Measurements from ENCODE around the gene MRTFA.
"Not testable (repeated sequence)": the region's sequence is repeated elsewhere in the genome, so short reads cannot be mapped to it uniquely, and the experiment has no call there.

The MRTFA gene

GRCh38 chr22:40554023-40554422 lies 82.5 kb downstream of the MRTFA start:
- DNase-seq (ENCODE audit: low read depth in 2 of 2), result not testable (repeated sequence)

DNA sequence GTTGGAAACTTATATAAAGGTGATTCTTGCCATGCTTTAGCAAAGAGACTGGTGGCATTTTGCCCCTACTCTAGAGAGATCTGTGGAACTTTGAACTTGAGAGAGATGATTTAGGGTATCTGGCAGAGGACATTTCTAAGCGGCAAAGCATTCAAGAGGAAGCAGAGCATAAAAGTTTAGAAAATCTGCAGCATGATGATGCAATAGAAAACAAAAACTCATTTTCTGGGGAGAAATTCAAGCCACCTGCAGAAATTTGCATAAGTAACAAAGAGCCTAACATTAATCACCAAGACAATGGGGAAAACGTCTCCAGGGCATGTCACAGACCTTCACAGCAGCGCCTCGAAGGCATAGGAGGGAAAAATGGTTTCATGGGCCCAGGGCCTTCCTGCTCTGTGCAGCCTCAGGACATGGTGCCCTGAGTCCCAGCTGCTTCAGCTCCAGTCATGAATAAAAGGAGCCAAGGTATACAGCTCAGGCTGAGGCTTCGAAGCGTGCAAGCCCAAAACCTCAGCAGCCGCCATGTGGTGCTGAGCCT lies 83.4 kb downstream of the MRTFA start:
- no peak for DNase-seq (ENCODE audit: low read depth in 2 of 2)

- DNase-seq (ENCODE audit: low read depth in 2 of 2), result no peak
Observed at GRCh38 chr22:40552070-40552469, 84.4 kb downstream of the MRTFA start.

DNA sequence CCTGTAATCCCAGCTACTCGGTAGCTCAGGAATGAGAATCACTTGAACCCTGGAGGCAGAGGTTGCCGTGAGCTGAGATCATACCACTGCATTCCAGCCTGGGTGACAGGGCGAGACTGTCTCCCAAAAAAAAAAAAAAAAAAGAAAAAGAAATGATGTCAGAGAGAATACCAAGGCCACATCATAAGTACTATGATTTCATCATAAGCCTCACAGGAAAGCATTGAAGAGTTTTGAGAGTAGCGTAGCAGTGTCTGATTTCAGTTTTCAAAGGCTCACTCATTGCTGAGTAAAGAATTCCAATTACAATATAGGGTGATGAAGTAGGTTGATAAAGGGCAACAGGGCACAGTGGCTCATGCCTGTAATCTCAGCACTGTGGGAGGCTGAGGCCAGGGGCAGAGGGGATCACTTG lies 88.8 kb downstream of the MRTFA start:
- DNase-seq (ENCODE audit: low read depth in 2 of 2), result no peak

DNA sequence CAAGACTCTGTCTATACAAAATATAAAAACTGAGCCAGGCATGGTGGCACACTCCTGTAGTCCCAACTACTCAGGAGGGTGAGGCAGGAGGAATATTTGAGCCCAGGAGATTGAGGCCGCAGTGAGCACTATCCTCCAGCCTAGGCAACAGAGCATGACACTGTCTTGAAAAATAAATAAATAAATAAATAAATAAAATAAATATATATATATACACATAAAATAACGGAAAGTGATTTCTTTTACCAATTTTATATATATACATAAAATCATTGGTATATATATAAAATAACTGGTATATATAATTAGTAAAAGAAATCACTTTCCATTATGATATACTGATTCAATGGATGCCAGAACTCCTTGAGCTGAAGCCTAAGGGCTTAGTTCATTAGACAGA lies 91.8 kb downstream of the MRTFA start:
- no peak for DNase-seq (ENCODE audit: low read depth in 2 of 2)

DNA sequence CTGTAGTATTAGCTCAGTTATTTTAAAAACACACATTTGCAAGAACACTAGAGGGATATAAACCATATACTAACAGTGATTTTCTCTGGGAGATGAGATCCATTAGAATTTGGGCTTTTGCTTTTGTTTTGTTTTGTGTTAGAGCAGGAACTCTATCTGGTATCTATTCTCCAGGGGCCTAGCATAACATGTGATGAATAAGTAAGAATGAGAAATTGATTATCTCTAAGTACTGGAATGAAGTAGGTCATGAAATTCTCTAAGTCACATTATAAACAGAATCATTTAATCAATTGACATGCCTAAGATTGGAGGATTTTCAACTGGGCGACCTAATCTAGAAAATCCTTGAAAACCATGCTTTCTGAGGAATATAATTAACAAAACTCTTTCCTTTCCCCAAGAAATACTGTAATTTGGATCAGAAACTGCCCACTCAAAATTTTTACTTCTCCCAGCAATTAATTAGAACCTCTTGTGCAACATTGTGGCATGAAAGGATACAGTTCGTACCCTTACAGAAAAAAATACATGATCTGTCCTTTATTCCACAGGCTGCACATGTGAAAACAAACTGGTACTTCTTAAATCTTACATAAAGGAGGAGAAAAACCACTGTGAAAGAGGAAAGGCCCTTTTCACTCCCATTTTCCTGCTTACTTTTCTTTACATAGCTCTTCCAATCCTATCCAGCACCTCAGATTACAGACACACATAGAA lies 93.5 kb downstream of the MRTFA start:
- no peak for DNase-seq (ENCODE audit: low read depth in 2 of 2)

DNA sequence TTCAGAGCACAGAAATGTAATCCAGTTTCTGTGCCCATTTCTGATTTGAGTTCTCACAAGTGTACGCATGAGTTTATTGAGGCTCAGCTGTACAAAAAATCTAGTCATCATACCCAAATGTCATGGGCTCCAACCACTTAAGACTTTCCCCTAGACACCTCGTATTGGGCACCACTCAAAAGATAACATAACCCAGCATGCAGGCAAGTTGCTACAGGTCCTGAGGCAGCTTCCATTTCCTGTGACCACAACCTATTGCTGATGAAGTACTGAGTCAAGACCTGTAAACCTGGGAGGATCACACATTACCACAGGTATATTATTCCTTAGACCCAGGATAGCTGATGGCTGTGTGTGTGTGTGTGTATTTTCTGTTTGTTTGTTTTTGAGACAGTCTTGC lies 95.2 kb downstream of the MRTFA start:
- DNase-seq (ENCODE audit: low read depth in 2 of 2), result no peak

DNA sequence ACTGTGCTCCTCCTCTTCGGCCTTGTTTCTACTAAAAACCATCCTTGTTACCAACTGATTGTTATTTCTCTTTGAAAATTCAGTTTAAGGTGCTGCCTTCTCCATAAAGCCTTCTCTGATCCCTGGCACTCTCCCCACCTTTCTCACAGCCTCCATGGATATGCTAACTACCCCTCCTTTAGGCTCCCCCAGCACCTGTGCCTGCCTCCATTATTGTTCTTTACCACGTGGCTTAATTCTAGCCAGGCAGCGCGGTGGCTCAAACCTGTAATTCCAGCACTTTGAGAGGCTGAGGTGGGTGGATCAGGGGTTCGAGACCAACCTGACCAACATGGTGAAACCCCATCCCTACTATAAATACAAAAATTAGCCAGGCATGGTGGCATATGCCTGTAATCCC lies 96.3 kb downstream of the MRTFA start:
- no peak for DNase-seq (ENCODE audit: low read depth in 2 of 2)

DNA sequence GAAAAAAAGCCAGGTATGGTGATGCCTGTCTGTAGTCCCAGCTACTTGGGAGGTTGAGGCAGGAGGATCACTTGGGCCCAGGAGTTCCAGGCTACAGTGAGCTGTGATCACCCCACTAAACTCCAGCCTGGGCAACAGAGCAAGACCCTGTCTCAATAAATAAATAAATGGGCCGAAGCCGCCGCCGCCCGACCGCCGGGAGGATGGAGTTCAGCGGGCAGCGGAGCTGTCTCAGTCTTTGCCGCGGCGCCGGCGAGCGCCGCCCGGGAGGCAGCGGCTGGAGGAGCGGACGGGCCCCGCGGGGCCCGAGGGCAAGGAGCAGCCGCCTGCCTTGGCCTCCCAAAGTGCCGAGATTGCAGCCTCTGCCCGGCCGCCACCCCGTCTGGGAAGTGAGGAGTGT lies 100.4 kb downstream of the MRTFA start:
- DNase-seq (ENCODE audit: low read depth in 2 of 2), result not testable (repeated sequence)

DNA sequence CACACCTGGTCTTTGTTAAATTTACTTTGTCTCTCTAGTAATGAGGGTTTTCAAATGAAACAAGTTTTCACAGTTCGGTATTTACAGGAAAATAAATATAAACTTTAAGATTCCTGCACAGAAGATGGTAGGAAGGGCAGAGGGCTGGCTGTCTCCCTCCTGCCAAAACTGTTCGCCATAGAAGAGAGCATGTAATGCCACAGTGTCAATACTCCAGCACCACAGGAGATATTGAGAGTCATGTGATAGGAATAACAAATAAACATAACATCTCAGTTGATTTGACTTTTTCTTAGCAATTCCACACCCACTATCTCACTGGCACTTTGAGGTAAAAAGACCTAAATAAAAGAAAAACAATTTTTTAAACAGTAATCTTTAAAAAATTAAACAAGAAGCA lies 100.9 kb downstream of the MRTFA start:
- DNase-seq (ENCODE audit: low read depth in 2 of 2), result no peak

- DNase-seq (ENCODE audit: low read depth in 2 of 2), result no peak
Observed at GRCh38 chr22:40535189-40535512, 101.4 kb downstream of the MRTFA start.

DNA sequence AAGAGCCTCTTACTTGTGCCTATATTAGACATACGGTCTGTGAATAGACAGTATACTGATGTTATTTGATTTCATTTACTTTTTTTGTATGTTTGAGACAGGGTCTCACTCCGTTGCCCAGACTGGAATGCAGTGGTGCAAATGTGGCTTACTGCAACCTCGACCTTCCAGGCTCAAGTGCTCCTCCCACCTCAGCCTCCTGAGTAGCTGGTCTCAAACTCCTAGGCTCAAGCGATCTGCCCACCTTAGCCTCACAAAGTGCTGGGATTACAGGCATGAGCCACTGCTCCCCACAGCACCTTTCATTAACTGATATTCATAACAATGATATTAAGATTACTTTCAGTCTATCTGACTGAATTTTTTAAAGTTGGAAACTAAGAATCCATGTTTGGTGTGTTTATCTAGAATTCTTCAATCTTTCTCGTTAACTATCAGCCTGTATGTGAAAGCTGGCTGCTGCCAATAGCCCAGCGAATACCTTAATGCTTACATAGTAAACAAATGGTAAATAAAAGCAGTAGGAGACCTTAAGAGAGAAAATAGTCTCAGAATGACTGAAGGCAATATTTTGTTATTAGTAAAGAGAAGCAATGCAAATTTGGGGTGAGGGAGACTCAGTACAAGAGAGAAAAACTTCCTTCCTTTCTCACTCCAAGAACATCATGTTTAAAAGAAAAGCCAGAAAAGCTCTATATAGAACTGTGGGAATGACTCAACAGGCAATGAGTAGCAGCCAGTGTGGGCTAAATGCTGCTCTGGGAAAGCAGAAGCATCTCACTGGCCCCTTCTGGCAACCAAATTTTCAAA lies 101.9 kb downstream of the MRTFA start:
- no peak for DNase-seq (ENCODE audit: low read depth in 2 of 2)

DNA sequence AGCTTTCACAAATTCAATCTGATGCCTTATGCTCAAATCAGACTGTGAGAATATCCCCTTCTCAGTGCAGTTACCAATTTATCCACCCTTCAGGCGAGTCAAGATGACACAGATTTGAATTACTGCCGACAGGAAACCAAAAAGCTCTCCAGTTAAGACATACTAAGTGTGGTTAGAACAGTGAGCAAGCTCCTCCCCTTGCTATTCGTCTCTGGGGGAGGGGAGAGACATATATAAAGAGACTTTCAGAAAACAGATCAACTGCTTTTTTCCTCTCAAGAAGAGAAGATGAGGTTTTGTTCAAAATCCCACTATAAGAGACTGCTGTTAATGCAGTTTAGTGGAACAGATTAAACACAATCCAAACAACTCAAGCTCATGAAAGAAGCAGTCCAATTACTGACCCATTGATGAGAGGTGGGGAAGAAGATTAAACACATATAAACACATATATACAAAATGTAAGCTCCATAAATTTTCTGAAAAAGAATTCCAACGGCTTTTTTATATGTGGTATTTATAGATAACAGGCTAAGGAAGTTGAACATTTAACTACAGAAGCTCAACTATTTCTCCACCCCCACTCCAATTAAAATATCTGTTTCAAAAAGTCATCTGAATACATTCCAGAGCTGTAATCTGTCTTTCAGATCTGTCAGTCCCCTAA lies 102.7 kb downstream of the MRTFA start:
- DNase-seq (ENCODE audit: low read depth in 2 of 2), result peak; percentile 63 to 67

- DNase-seq (ENCODE audit: low read depth in 2 of 2), result no peak
Observed at GRCh38 chr22:40531951-40532900, 104.3 kb downstream of the MRTFA start.

DNA sequence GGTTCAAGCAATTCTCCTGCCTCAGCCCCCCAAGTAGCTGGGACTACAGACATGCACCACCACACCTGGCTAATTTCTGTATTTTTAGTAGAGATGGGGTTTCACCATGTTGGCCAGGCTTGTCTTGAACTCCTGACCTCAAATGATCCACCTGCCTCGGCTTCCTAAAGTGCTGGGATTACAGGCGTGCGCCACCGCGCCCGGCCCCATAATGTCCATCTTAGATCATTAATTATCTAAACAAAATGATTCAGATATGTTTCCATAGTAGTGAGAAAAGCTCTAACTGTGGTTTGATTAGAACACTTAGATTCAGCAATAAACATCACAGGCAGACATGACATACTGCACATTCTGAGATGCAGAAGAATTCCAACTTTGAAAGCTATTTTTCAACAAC lies 106.1 kb downstream of the MRTFA start:
- not testable (repeated sequence) for DNase-seq (ENCODE audit: low read depth in 2 of 2)

DNA sequence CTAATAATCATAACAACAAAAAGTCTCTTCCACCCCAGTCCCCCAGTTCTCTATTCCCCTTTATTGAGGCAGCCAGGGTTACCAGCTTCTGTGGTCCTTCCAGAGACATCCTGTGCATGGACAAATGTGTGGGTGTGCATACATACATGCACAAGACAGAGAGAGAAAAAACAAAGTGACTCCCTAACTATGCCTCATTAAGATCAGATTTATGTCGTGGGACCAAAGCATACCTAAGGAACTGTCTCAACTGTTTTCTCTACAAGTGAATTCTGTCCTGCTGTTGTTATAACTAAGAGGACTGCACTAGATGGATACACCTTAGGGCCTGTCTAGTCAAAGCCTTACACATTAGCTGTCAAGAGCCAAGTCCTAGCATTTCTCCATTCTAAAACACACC lies 106.7 kb downstream of the MRTFA start:
- no peak for DNase-seq (ENCODE audit: low read depth in 2 of 2)

DNA sequence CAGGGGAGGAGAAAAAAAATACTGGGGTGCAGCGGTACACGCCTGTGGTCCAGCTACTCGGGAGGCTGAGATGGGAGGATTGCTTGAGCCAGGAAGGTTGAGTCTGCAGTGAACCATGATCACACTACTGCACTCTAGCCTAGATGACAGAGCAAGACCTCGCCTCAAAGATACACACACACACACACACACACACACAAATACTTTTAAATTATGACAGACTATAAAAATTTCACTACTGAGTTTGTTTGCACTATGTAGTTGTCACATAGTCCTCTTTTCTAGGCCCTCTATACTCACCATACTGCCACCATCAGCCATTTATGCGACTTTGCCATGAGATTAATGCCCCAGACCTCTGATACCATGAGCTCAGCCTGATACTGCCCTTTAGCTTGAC lies 109.6 kb downstream of the MRTFA start:
- DNase-seq (ENCODE audit: low read depth in 2 of 2), result no peak

- DNase-seq (ENCODE audit: low read depth in 2 of 2), result no peak
Observed at GRCh38 chr22:40525250-40525884, 111.2 kb downstream of the MRTFA start.

DNA sequence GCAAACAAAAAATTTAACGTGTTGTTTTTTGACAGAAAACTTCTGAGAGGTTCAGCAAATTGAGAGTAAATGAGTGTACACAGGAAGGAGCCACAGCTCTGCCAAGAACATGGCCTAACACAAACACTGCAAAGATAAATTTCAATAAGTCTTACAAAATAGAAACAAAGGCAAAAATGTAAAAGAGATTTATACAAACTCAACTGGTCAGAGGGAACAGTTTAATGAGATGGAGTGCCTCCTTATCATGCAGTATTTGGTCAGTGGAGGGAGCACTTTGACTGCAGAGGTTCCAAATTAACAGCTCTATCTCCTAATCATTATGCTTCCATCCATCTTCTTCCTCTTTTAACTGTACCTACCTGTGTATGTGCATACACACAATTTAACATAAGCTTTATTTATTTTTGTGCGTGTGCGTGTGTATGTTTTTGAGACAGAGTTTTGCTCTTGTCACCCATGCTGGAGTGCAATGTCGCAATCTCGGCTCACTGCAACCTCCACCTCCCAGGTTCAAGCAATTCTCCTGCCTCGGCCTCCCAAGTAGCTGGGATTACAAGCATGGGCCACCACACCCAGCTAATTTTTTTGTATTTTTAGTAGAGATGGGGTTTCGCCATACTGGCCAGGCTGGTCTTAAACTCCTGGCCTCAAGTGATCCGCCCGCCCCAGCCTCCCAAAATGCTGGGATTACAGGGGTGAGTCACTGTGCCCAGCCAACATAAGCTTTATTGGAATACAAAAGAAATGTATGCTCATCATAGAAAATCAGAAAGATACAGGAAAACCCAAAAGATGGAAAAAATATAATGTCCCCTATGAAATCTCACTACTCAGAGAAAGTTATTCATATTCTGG lies 111.9 kb downstream of the MRTFA start:
- DNase-seq (ENCODE audit: low read depth in 2 of 2), result no peak

GRCh38 chr22:40522141-40522540 lies 114.4 kb downstream of the MRTFA start:
- no peak for DNase-seq (ENCODE audit: low read depth in 2 of 2)
